HEK293 (cell line): ENCODE results near the gene QSOX1.

Source experiments
- CTCF ChIP-seq: fragments of 450-650 bp; formaldehyde crosslinking; IDR thresholded peaks from 2 replicates; pipeline ENCODE4 v1.5.1; 2016; ENCODE audit warnings: missing biosample characterization, missing genetic modification characterization
- KLF16 ChIP-seq: fragments of 450-650 bp; formaldehyde crosslinking; IDR thresholded peaks from 2 replicates; pipeline ENCODE4 v1.5.1; 2017; ENCODE audit warnings: missing biosample characterization, missing genetic modification characterization
- PRDM4 ChIP-seq: fragments of 450-650 bp; formaldehyde crosslinking; IDR thresholded peaks from 2 replicates; pipeline ENCODE4 v1.5.1; 2017; ENCODE audit warnings: missing biosample characterization, missing genetic modification characterization
- YY1 ChIP-seq: fragments of 450-650 bp; formaldehyde crosslinking; IDR thresholded peaks from 2 replicates; pipeline ENCODE4 v1.5.1; 2018; ENCODE audit warnings: missing biosample characterization, missing genetic modification characterization
- ZBTB1 ChIP-seq: fragments of 450-650 bp; formaldehyde crosslinking; IDR thresholded peaks from 2 replicates; pipeline ENCODE4 v1.5.1; 2016; ENCODE audit warnings: missing biosample characterization, missing genetic modification characterization
- ZFHX2 ChIP-seq: fragments of 450-650 bp; formaldehyde crosslinking; conservative IDR thresholded peaks from 2 replicates; pipeline ENCODE4 v1.5.1; 2016; ENCODE audit warnings: missing biosample characterization, missing genetic modification characterization
- ZFP37 ChIP-seq: fragments of 450-650 bp; formaldehyde crosslinking; IDR thresholded peaks from 2 replicates; pipeline ENCODE4 v1.5.1; 2016; ENCODE audit warnings: missing biosample characterization, missing genetic modification characterization
- ZNF121 ChIP-seq: fragments of 450-650 bp; formaldehyde crosslinking; IDR thresholded peaks from 2 replicates; pipeline ENCODE4 v1.5.1; 2016; ENCODE audit warnings: missing biosample characterization, missing genetic modification characterization
- ZNF311 ChIP-seq: fragments of 450-650 bp; formaldehyde crosslinking; IDR thresholded peaks from 2 replicates; pipeline ENCODE4 v1.5.1; 2017; ENCODE audit warnings: missing biosample characterization, missing genetic modification characterization, borderline replicate concordance
- ZNF510 ChIP-seq: fragments of 450-650 bp; formaldehyde crosslinking; IDR thresholded peaks from 2 replicates; pipeline ENCODE4 v1.5.1; 2018; ENCODE audit warnings: mild to moderate bottlenecking, missing genetic modification characterization, missing biosample characterization; ENCODE audit not compliant: insufficient replicate concordance
- ZNF670 ChIP-seq: fragments of 450-650 bp; formaldehyde crosslinking; IDR thresholded peaks from 2 replicates; pipeline ENCODE4 v1.5.1; 2016; ENCODE audit warnings: missing biosample characterization, missing genetic modification characterization, low read depth
- ZNF76 ChIP-seq: fragments of 450-650 bp; formaldehyde crosslinking; IDR thresholded peaks from 2 replicates; pipeline ENCODE4; 2016; ENCODE audit warnings: low read depth, missing biosample characterization, missing genetic modification characterization, borderline replicate concordance
- ZNF830 ChIP-seq: fragments of 450-650 bp; IDR thresholded peaks from 2 replicates; pipeline ENCODE4 v1.5.0; 2018; ENCODE audit warnings: missing biosample characterization, missing genetic modification characterization, low read depth, mild to moderate bottlenecking, moderate library complexity

GRCh38 chr1:180233191-180234011 is 78.7 kb downstream of the QSOX1 start:
- no peak for TF ChIP-seq PRDM4 (tag by site-specific recombination)
- TF ChIP-seq CTCF (tag by site-specific recombination): no peak
- TF ChIP-seq ZNF830 (tag by site-specific recombination): no peak
- no peak for TF ChIP-seq YY1 (tag by site-specific recombination)
- TF ChIP-seq ZNF121 (tag by site-specific recombination): no peak
- TF ChIP-seq ZNF670 (tag by site-specific recombination): no peak
- TF ChIP-seq ZFHX2 (tag by site-specific recombination): no peak
- no peak for TF ChIP-seq ZNF510 (tag by site-specific recombination)
- TF ChIP-seq ZNF76 (tag by site-specific recombination): no peak
- no peak for TF ChIP-seq ZBTB1 (tag by site-specific recombination)
- no peak for TF ChIP-seq ZNF311
- no peak for TF ChIP-seq ZFP37
- no peak for TF ChIP-seq KLF16
